Bronchial smooth muscle cell (primary cell): ENCODE data around the gene TRIL. TPM values are rescaled to one million over a fixed set of nuclear protein-coding genes. Genes with fewer than 3 reads are reported as not detected.

ENCODE experiments used
- total RNA-seq: library from RNA; depleted of rRNA; stranded (reverse); fragments of >200 nt; gene quantifications from 2 replicates; pipeline ENCODE4 v1.2.1, GENCODE V29; 2014

The TRIL gene, protein sequence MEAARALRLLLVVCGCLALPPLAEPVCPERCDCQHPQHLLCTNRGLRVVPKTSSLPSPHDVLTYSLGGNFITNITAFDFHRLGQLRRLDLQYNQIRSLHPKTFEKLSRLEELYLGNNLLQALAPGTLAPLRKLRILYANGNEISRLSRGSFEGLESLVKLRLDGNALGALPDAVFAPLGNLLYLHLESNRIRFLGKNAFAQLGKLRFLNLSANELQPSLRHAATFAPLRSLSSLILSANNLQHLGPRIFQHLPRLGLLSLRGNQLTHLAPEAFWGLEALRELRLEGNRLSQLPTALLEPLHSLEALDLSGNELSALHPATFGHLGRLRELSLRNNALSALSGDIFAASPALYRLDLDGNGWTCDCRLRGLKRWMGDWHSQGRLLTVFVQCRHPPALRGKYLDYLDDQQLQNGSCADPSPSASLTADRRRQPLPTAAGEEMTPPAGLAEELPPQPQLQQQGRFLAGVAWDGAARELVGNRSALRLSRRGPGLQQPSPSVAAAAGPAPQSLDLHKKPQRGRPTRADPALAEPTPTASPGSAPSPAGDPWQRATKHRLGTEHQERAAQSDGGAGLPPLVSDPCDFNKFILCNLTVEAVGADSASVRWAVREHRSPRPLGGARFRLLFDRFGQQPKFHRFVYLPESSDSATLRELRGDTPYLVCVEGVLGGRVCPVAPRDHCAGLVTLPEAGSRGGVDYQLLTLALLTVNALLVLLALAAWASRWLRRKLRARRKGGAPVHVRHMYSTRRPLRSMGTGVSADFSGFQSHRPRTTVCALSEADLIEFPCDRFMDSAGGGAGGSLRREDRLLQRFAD
- total RNA-seq, result under 0.01 and 2.1 TPM in 2 replicates

GRCh38 chr7:28958235-28958979, at the start of gene TRIL:
TSS of gene TRIL (minus strand) at chr7:28958330. CDS start at chr7:28958046, 284 bp downstream.

Other genes starting within 250 kb of the TRIL start
- 0.16 and 0.69 TPM in 2 replicates for gene CPVL, start 188.2 kb upstream of the TRIL start, total RNA-seq
- 0.09 and 0.32 TPM in 2 replicates for gene CHN2, start 236.4 kb upstream of the TRIL start, total RNA-seq